WTC11 (cell line): ENCODE measurements around the gene ANXA2. TPM values are rescaled to one million over a fixed set of nuclear protein-coding genes. Genes with fewer than 3 reads are reported as not detected.

Experiments used
- ATAC-seq: fragments of 200-7000 bp; cut with Tn5 transposase; 2 replicates; pipeline ENCODE4 v1.10.0; 2021; ENCODE audit warnings: mild to moderate bottlenecking, moderate library complexity
- CTCF ChIA-PET: fragments of 300-600 bp; sonication (Branson Sonifier 250); formaldehyde crosslinking; loops from one replicate; lab custom pipeline; 2021; ENCODE audit warnings: antibody characterized with exemption; lab: Charles Lee
- POLR2A ChIA-PET: fragments of 350-600 bp; sonication (Branson Sonifier 250); formaldehyde crosslinking; loops from one replicate; lab custom pipeline; 2021; ENCODE audit warnings: antibody characterized with exemption; lab: Charles Lee
- DNase-seq: peaks from one replicate; pipeline ENCODE4 v3.0.0; 2021; ENCODE audit warnings: low spot score
- H3K27ac Mint-ChIP-seq: 2 replicates; pipeline ENCODE4 v1.8.0; 2021; ENCODE audit warnings: mixed read lengths
- H3K27me3 Mint-ChIP-seq: 2 replicates; pipeline ENCODE4 v1.8.0; 2021; ENCODE audit warnings: low read depth, mild to moderate bottlenecking, moderate library complexity, mixed read lengths
- H3K36me3 Mint-ChIP-seq: 2 replicates; pipeline ENCODE4 v1.8.0; 2021; ENCODE audit warnings: mixed read lengths
- H3K4me1 Mint-ChIP-seq: 2 replicates; pipeline ENCODE4 v1.8.0; 2022; ENCODE audit warnings: mixed read lengths
- H3K4me3 Mint-ChIP-seq: 2 replicates; pipeline ENCODE4 v1.8.0; 2021; ENCODE audit warnings: mild to moderate bottlenecking, moderate library complexity, mixed read lengths
- H3K9me3 Mint-ChIP-seq: 2 replicates; pipeline ENCODE4 v1.8.0; 2021; ENCODE audit warnings: mixed read lengths
- AFF4 ChIP-seq: sonication (generic); formaldehyde crosslinking; IDR thresholded peaks from 2 replicates; pipeline ENCODE4 v1.8.1; 2023; ENCODE audit warnings: mild to moderate bottlenecking, missing genetic modification reagents, borderline replicate concordance
- ARID4B ChIP-seq: sonication (generic); formaldehyde crosslinking; IDR thresholded peaks from 2 replicates; pipeline ENCODE4 v1.8.0; 2023; ENCODE audit warnings: missing genetic modification reagents, mild to moderate bottlenecking, borderline replicate concordance
- ATF6 ChIP-seq: sonication (generic); formaldehyde crosslinking; IDR thresholded peaks from 2 replicates; pipeline ENCODE4 v1.8.1; 2023; ENCODE audit warnings: mild to moderate bottlenecking, missing genetic modification reagents
- E2F4 ChIP-seq: sonication (generic); formaldehyde crosslinking; IDR thresholded peaks from 2 replicates; pipeline ENCODE4 v1.8.1; 2022; ENCODE audit warnings: low read depth, mild to moderate bottlenecking, moderate library complexity, missing genetic modification reagents, borderline replicate concordance
- EMX1 ChIP-seq: fragments of 250-450 bp; sonication (Bioruptor Pico); IDR thresholded peaks from 2 replicates; pipeline ENCODE4 v1.8.0; 2021; ENCODE audit warnings: mild to moderate bottlenecking
- GRHL2 ChIP-seq: fragments of 250-450 bp; sonication (Bioruptor Pico); IDR thresholded peaks from 2 replicates; pipeline ENCODE4 v1.8.0; 2022; ENCODE audit warnings: mild to moderate bottlenecking, moderate library complexity; ENCODE audit not compliant: insufficient replicate concordance, severe bottlenecking
- JAZF1 ChIP-seq: fragments of 250-450 bp; sonication (Bioruptor Pico); IDR thresholded peaks from 2 replicates; pipeline ENCODE4 v1.9.0; 2021; ENCODE audit warnings: moderate library complexity, mild to moderate bottlenecking, inconsistent platforms
- NR2C2 ChIP-seq: sonication (generic); formaldehyde crosslinking; IDR thresholded peaks from 2 replicates; pipeline ENCODE4 v1.8.0; 2022; ENCODE audit warnings: mild to moderate bottlenecking, missing genetic modification reagents
- PRDM15 ChIP-seq: sonication (generic); formaldehyde crosslinking; IDR thresholded peaks from 2 replicates; pipeline ENCODE4 v1.8.0; 2022; ENCODE audit warnings: missing genetic modification reagents
- PREB ChIP-seq: sonication (generic); formaldehyde crosslinking; IDR thresholded peaks from 2 replicates; pipeline ENCODE4 v1.8.1; 2022; ENCODE audit warnings: mild to moderate bottlenecking, missing genetic modification reagents, moderate library complexity, borderline replicate concordance
- SMAD4 ChIP-seq: sonication (generic); formaldehyde crosslinking; IDR thresholded peaks from 2 replicates; pipeline ENCODE4 v1.8.0; 2022; ENCODE audit warnings: mild to moderate bottlenecking, missing genetic modification reagents
- SP1 ChIP-seq: sonication (generic); formaldehyde crosslinking; conservative IDR thresholded peaks from 2 replicates; pipeline ENCODE4 v1.8.1; 2022; ENCODE audit warnings: missing genetic modification reagents
- USF2 ChIP-seq: sonication (generic); formaldehyde crosslinking; IDR thresholded peaks from 2 replicates; pipeline ENCODE4 v1.8.1; 2023; ENCODE audit warnings: mild to moderate bottlenecking, missing genetic modification reagents, moderate library complexity
- ZMAT4 ChIP-seq: fragments of 250-450 bp; sonication (Bioruptor Pico); IDR thresholded peaks from 2 replicates; pipeline ENCODE4 v1.9.0; 2021; ENCODE audit warnings: mild to moderate bottlenecking
- ZNF138 ChIP-seq: sonication (generic); formaldehyde crosslinking; conservative IDR thresholded peaks from 2 replicates; pipeline ENCODE4 v1.8.1; 2022; ENCODE audit warnings: mild to moderate bottlenecking, moderate library complexity, missing genetic modification reagents
- ZNF317 ChIP-seq: sonication (generic); formaldehyde crosslinking; IDR thresholded peaks from 2 replicates; pipeline ENCODE4 v1.8.1; 2023; ENCODE audit warnings: low read depth, mild to moderate bottlenecking, moderate library complexity, missing genetic modification reagents, borderline replicate concordance
- total RNA-seq: library from RNA; stranded (reverse); gene quantifications from 3 replicates; pipeline ENCODE4 v1.2.3, GENCODE V29; 2021

The ANXA2 gene
- total RNA-seq, 1 experiment from 2014 or later, result 152 TPM

GRCh38 chr15:60363903-60364611 lies 33.7 kb downstream of the ANXA2 start:
- POLR2A ChIA-PET, result no interaction called here
- CTCF ChIA-PET, result interaction anchor here (2.8 kb wide), 1 partner anchor 157 kb away, joined by 15 read pairs; no protein-coding TSS in a partner anchor

More at GRCh38 chr15:60363903-60364611, 33.7 kb downstream of the ANXA2 start:
- H3K27me3 Mint-ChIP-seq, result peaks cover 14% of the 10 kb centered on the region
- H3K4me1 Mint-ChIP-seq, result no peaks in the 10 kb centered on the region
- H3K9me3 Mint-ChIP-seq, result peaks cover 3% of the 10 kb centered on the region; the same call in 1 of the 2 replicates
- TF ChIP-seq EMX1 (CRISPR knock-in tag) (no peak), SMAD4 (no peak), ZNF317 (CRISPR knock-in tag) (no peak), JAZF1 (CRISPR knock-in tag) (no peak), GRHL2 (CRISPR knock-in tag) (no peak), ATF6 (CRISPR knock-in tag) (no peak), SP1 (CRISPR knock-in tag) (no peak), ZMAT4 (no peak), PRDM15 (CRISPR knock-in tag) (no peak), AFF4 (no peak), PREB (CRISPR knock-in tag) (no peak), E2F4 (no peak), ZNF138 (CRISPR knock-in tag) (no peak), NR2C2 (CRISPR knock-in tag) (no peak), ARID4B (CRISPR knock-in tag) (no peak), USF2 (CRISPR knock-in tag) (no peak)
- ATAC-seq, result no peak
- H3K4me3 Mint-ChIP-seq, result no peak overlapping the region
- no peak overlapping the region for H3K27ac Mint-ChIP-seq
- peaks cover 22% of the 10 kb centered on the region for H3K36me3 Mint-ChIP-seq
- DNase-seq, result no peak
